ENCODE measurements around the gene CDK16. TPM values are rescaled to one million over a fixed set of nuclear protein-coding genes. Genes with fewer than 3 reads are reported as not detected.
A peak's percentile ranks its signal among the peaks of the same experiment; 100 is the strongest.

The CDK16 gene
- total and polyA plus RNA-seq, 2 of the 4 experiments (the other 2 are of a cell fraction) = 85.3 to 106 TPM

- Histone ChIP-seq H4K5ac (ENCODE audit: low read depth, low read length) (no peak overlapping the region), H3K14ac (replicated peaks; ENCODE audit: low read depth, low read length) (0 out of 2 replicates have a peak overlapping the region, but pooled peaks have one; percentile 29), H3K4me3 (ENCODE audit: insufficient read depth, low read depth, low read length) (no peak overlapping the region), H4K8ac (ENCODE audit: low read depth in 2 of 2, low read length in 2 of 2) (peak overlapping the region in 1 of 2 experiments; percentile 35; a peak in 2 of 4 replicates), H2BK15ac (ENCODE audit: low read depth, low read length) (no peak overlapping the region), H3K18ac (ENCODE audit: low read depth, low read length) (no peak overlapping the region), H2BK20ac (ENCODE audit: low read depth, low read length) (peak overlapping the region; percentile 62; the same call in 1 of the 2 replicates), H2AK9ac (replicated peaks; ENCODE audit: low read depth, low read length, poor library complexity) (peak overlapping the region; percentile 61), H4K20me1 (ENCODE audit: insufficient read depth, low read length) (no peaks in the 10 kb centered on the region), H3K27me3 (ENCODE audit: control insufficient read depth, insufficient read depth, low read length) (peaks cover 7% of the 10 kb centered on the region), H3K4ac (ENCODE audit: low read depth, low read length) (peak overlapping the region; percentile 52; the same call in 1 of the 2 replicates), H3K4me1 (ENCODE audit: control insufficient read depth, insufficient read depth, low read length) (peaks cover 2% of the 10 kb centered on the region; the same call in 1 of the 2 replicates), H3K23ac (ENCODE audit: low read depth, low read length) (0 out of 2 replicates have a peak overlapping the region, but pooled peaks have one; percentile 15), H3K9ac (ENCODE audit: low read depth, low read length) (no peak overlapping the region), H3K79me1 (ENCODE audit: low read depth in 1 of 2, low read length in 2 of 2) (no peaks in the 10 kb centered on the region), H3K56ac (ENCODE audit: extremely low read depth, insufficient read depth, low read length) (no peak overlapping the region), H2BK5ac (ENCODE audit: low read depth, low read length, poor library complexity, severe bottlenecking) (no peak overlapping the region), H3K9me3 (ENCODE audit: control insufficient read depth, insufficient read depth, low read length) (no peaks in the 10 kb centered on the region), H3K4me2 (ENCODE audit: low read depth, low read length) (no peak overlapping the region), H2BK120ac (ENCODE audit: low read depth, low read length) (no peak overlapping the region), H3K36me3 (ENCODE audit: control insufficient read depth, insufficient read depth, low read length) (no peaks in the 10 kb centered on the region), H2AFZ (replicated peaks; ENCODE audit: low read length, poor library complexity) (peak overlapping the region; percentile 76), H3K9me1 (ENCODE audit: insufficient read depth, low read length) (peaks cover 3% of the 10 kb centered on the region; the same call in 1 of the 2 replicates), H4K91ac (ENCODE audit: insufficient read depth, low read depth, low read length) (no peak overlapping the region), H2AK5ac (ENCODE audit: low read depth, low read length) (peak overlapping the region; percentile 61; the same call in 1 of the 2 replicates), H3K27ac (ENCODE audit: insufficient read depth, low read length) (no peak overlapping the region)
- peak; percentile 33; the same call in 1 of the 2 replicates for TF ChIP-seq CEBPB (IDR thresholded peaks at IDR 0.05; ENCODE audit: low read depth, low read length)
- TF ChIP-seq RCOR1 (IDR thresholded peaks at IDR 0.05; ENCODE audit: insufficient replicate concordance, low read length) = no peak
- dilution Hi-C loops (cut with HindIII; ENCODE audit: low sequenced_read_pairs, unreplicated experiment) (no loop called here), in situ Hi-C loops (cut with MboI; ENCODE audit: low sequenced_read_pairs) (no loop called here), intact Hi-C loops (cut with micrococcal nuclease) (no loop called here)
- WGBS, 2 experiments (ENCODE audit: extremely low coverage in 2 of 2, insufficient read length in 1 of 2) = no CpG with 5 or more reads among the region's 2 CpGs
- peak; percentile 78 for DNase-seq
- CTCF ChIA-PET = no interaction called here
- POLR2A ChIA-PET (ENCODE audit: unreplicated experiment) = no interaction called here
- peak; percentile 71 for ATAC-seq (ENCODE audit: low read depth)
- BruUV-seq (replicated peaks) = no TSS peak
Observed at GRCh38 chrX:47278691-47279090, 60.2 kb downstream of the CDK16 start.

Other genes starting within 250 kb of the CDK16 start
- gene RGN, start 140.2 kb upstream of the CDK16 start, total RNA-seq (2012; rRNA removed) = under 0.01 and 0.18 TPM in 2 replicates
- 0.26 and 0.44 TPM in 2 replicates for gene RGN, start 140.2 kb upstream of the CDK16 start, polyA plus RNA-seq (2012; rRNA removed)
- 17.0 and 24.4 TPM in 2 replicates for gene NDUFB11, start 74.0 kb upstream of the CDK16 start, total RNA-seq (2012; rRNA removed)
- gene NDUFB11, start 74.0 kb upstream of the CDK16 start, polyA plus RNA-seq (2012; rRNA removed) = 58.3 and 67.7 TPM in 2 replicates
- 36.0 and 37.8 TPM in 2 replicates for gene RBM10, start 73.5 kb upstream of the CDK16 start, total RNA-seq (2012; rRNA removed)
- 33.4 and 38.3 TPM in 2 replicates for gene RBM10, start 73.5 kb upstream of the CDK16 start, polyA plus RNA-seq (2012; rRNA removed)
- gene UBA1, start 24.9 kb upstream of the CDK16 start, total RNA-seq (2012; rRNA removed) = 256 and 299 TPM in 2 replicates
- gene UBA1, start 24.9 kb upstream of the CDK16 start, polyA plus RNA-seq (2012; rRNA removed) = 343 and 366 TPM in 2 replicates
- gene USP11, start 14.3 kb downstream of the CDK16 start, total RNA-seq (2012; rRNA removed) = 50.5 and 59.7 TPM in 2 replicates
- 33.0 and 33.5 TPM in 2 replicates for gene USP11, start 14.3 kb downstream of the CDK16 start, polyA plus RNA-seq (2012; rRNA removed)
- under 0.01 TPM in 1 of 2 replicates, not detected in the other for gene ZNF157, start 151.9 kb downstream of the CDK16 start, total RNA-seq (2012; rRNA removed)
- not detected in 2 replicates for gene ZNF157, start 151.9 kb downstream of the CDK16 start, polyA plus RNA-seq (2012; rRNA removed)